Left colon (tissue), 2 donors: ENCODE data around the gene MOGAT1. TPM values are rescaled to one million over a fixed set of nuclear protein-coding genes. Genes with fewer than 3 reads are reported as not detected.
"Not testable (repeated sequence)": the region's sequence is repeated elsewhere in the genome, so short reads cannot be mapped to it uniquely, and the experiment has no call there.

Experiments
- ATAC-seq: fragments of 200-7000 bp; cut with Tn5 transposase; one replicate; pipeline ENCODE4 v1.9.1; 2020; ENCODE audit warnings: mild to moderate bottlenecking, moderate library complexity
- DNase-seq, 2 donors: peaks; one replicate each; pipeline ENCODE4 v3.0.0-alpha.2; 2020
- intact Hi-C, 2 donors: fragments of 100-400 bp; cut with DNase I in 1 of 2; cut with micrococcal nuclease in 1 of 2; formaldehyde crosslinking; loops; one replicate each; pipeline versions ENCODE4 v1.11.2 to v1.14.0; 2022; cut with DNase I, micrococcal nuclease
- total RNA-seq, 2 donors: library from RNA; stranded (reverse); fragmentation: NEBNext Ultra II Directional; extraction: Animal tissue kit (Norgen Biotek cat#: 25700); gene quantifications; one replicate each; pipeline ENCODE4 v1.2.1, GENCODE V29; 2021
- donor health status: DM: no; HTN: no; CAD: no.
- donor health status: DM: yes; HTN: yes; CAD: no.

MOGAT1 gene
- total RNA-seq, 2 donors from 2014 or later: 0.25 TPM; not detected in 1

GRCh38 chr2:222668494-222669154 lies 2.8 kb upstream of the MOGAT1 start:
- intact Hi-C loops: no loop called here
- ATAC-seq: no peak

GRCh38 chr2:222669353-222669752 lies 2.1 kb upstream of the MOGAT1 start:
- no peak for ATAC-seq
- DNase-seq: no peak
- intact Hi-C loops: no loop called here

More at GRCh38 chr2:222668494-222669154, 2.8 kb upstream of the MOGAT1 start:
- no peak for DNase-seq

- intact Hi-C loops: no loop called here
- DNase-seq (no peak), ATAC-seq (no peak)
Observed at GRCh38 chr2:222670191-222671038, 1.0 kb upstream of the MOGAT1 start.

- no peak for DNase-seq
- intact Hi-C loops: no loop called here
- ATAC-seq: peak; percentile 19
Observed at GRCh38 chr2:222672068-222672401, 577 bp downstream of the MOGAT1 start.

- ATAC-seq: no peak
- intact Hi-C loops: no loop called here
Observed at GRCh38 chr2:222673273-222673672, 1.8 kb downstream of the MOGAT1 start.

GRCh38 chr2:222673883-222674282 lies 2.4 kb downstream of the MOGAT1 start:
- DNase-seq (no peak), ATAC-seq (no peak)
- intact Hi-C loops: no loop called here

More at GRCh38 chr2:222673273-222673672, 1.8 kb downstream of the MOGAT1 start:
- DNase-seq: no peak

GRCh38 chr2:222677981-222678380 lies 6.5 kb downstream of the MOGAT1 start:
- DNase-seq (no peak), ATAC-seq (no peak)
- intact Hi-C loops: no loop called here

- DNase-seq: no peak
- intact Hi-C loops: no loop called here
- ATAC-seq: no peak
Observed at GRCh38 chr2:222683805-222684204, 12.3 kb downstream of the MOGAT1 start.

GRCh38 chr2:222686086-222686750 lies 14.8 kb downstream of the MOGAT1 start:
- ATAC-seq (no peak), DNase-seq (no peak)
- intact Hi-C loops: no loop called here

- no peak for ATAC-seq
Observed at GRCh38 chr2:222688917-222689316, 17.5 kb downstream of the MOGAT1 start.

GRCh38 chr2:222689322-222689721 lies 17.9 kb downstream of the MOGAT1 start:
- intact Hi-C loops: no loop called here
- no peak for DNase-seq
- no peak for ATAC-seq

More at GRCh38 chr2:222688917-222689316, 17.5 kb downstream of the MOGAT1 start:
- intact Hi-C loops: no loop called here
- DNase-seq: no peak

- DNase-seq: peak; percentile 53 to 86
- intact Hi-C loops: no loop called here
- peak; percentile 97 for ATAC-seq
Observed at GRCh38 chr2:222690564-222691200, 19.2 kb downstream of the MOGAT1 start.

- DNase-seq, intact Hi-C loops, ATAC-seq: not testable (repeated sequence)
Observed at GRCh38 chr2:222693413-222693812, 22.0 kb downstream of the MOGAT1 start.

GRCh38 chr2:222693837-222694236 lies 22.4 kb downstream of the MOGAT1 start:
- intact Hi-C loops: no loop called here
- peak; percentile 76 for ATAC-seq

GRCh38 chr2:222698276-222698675 lies 26.8 kb downstream of the MOGAT1 start:
- intact Hi-C loops: no loop called here
- DNase-seq (no peak), ATAC-seq (no peak)

More at GRCh38 chr2:222693837-222694236, 22.4 kb downstream of the MOGAT1 start:
- DNase-seq: no peak

- no peak for DNase-seq
- no peak for ATAC-seq
- intact Hi-C loops: loop anchor here in 1 of 2 donors (10.0 kb wide), 1 partner anchor 94 kb away; no protein-coding TSS in a partner anchor
Observed at GRCh38 chr2:222701233-222701632, 29.8 kb downstream of the MOGAT1 start.

- intact Hi-C loops: loop anchor here in 1 of 2 donors (10.0 kb wide), 1 partner anchor 93 kb away; no protein-coding TSS in a partner anchor
- no peak for ATAC-seq
Observed at GRCh38 chr2:222701721-222702131, 30.3 kb downstream of the MOGAT1 start.

GRCh38 chr2:222703091-222703490 lies 31.6 kb downstream of the MOGAT1 start:
- ATAC-seq (peak; percentile 73), DNase-seq (no peak)
- intact Hi-C loops: loop anchor here in 1 of 2 donors (10.0 kb wide), 1 partner anchor 92 kb away; no protein-coding TSS in a partner anchor

More at GRCh38 chr2:222701721-222702131, 30.3 kb downstream of the MOGAT1 start:
- no peak for DNase-seq

- no peak for DNase-seq
- intact Hi-C loops: loop anchor here in 1 of 2 donors (10.0 kb wide), 1 partner anchor 91 kb away; no protein-coding TSS in a partner anchor
- peak; percentile 63 for ATAC-seq
Observed at GRCh38 chr2:222703886-222704285, 32.4 kb downstream of the MOGAT1 start.
